PC-3 (cell line): Measurements from ENCODE around the gene KLKB1. TPM values are rescaled to one million over a fixed set of nuclear protein-coding genes. Genes with fewer than 3 reads are reported as not detected.

ENCODE experiments used
- ATAC-seq: fragments of 200-7000 bp; cut with Tn5 transposase; 2 replicates; pipeline ENCODE4 v1.9.1; 2020; ENCODE audit warnings: mild to moderate bottlenecking, moderate library complexity
- BruUV-seq: library from RNA; stranded (reverse); fragments of 400-500 nt; replicated peaks from 2 replicates; lab custom pipeline; 2021; lab: Mats Ljungman, UMichigan
- CTCF ChIA-PET: fragments of 300-600 bp; sonication (Branson Sonifier 250); formaldehyde crosslinking; loops from one replicate; lab custom pipeline; 2022; ENCODE audit warnings: antibody characterized with exemption; lab: Charles Lee
- POLR2A ChIA-PET: fragments of 300-600 bp; sonication (Branson Sonifier 250); formaldehyde crosslinking; loops from one replicate; lab custom pipeline; 2022; ENCODE audit warnings: antibody characterized with exemption; ENCODE audit not compliant: unreplicated experiment; lab: Charles Lee
- DNase-seq: peaks from one replicate; pipeline ENCODE4 v3.0.0-alpha.2; 2015
- H2AFZ ChIP-seq: fragments of 300-600 bp; sonication (generic); 2 replicates; pipeline ENCODE4 v1.6.0; 2016; ENCODE audit warnings: antibody characterized with exemption, low read length
- H3F3A ChIP-seq: fragments of 300-600 bp; sonication (generic); one replicate; pipeline ENCODE4 v1.6.0; 2017; ENCODE audit warnings: antibody characterized with exemption, low read length, control low read depth, mild to moderate bottlenecking; ENCODE audit not compliant: unreplicated experiment
- H3K27ac ChIP-seq: fragments of 300-600 bp; sonication (generic); 2 replicates; pipeline ENCODE4 v1.5.1; 2016; ENCODE audit warnings: mild to moderate bottlenecking, low read length
- H3K27me3 ChIP-seq: fragments of 300-600 bp; sonication (generic); 2 replicates; pipeline ENCODE4 v1.6.1; 2016; ENCODE audit warnings: low read length, mixed read lengths
- H3K36me3 ChIP-seq: fragments of 300-600 bp; sonication (generic); 2 replicates; pipeline ENCODE4 v1.6.1; 2016; ENCODE audit warnings: low read depth, mixed run types, low read length, mixed read lengths
- H3K4me1 ChIP-seq: fragments of 300-600 bp; sonication (generic); 2 replicates; pipeline ENCODE4 v1.5.1; 2016; ENCODE audit warnings: low read length; ENCODE audit not compliant: insufficient read depth
- H3K4me2 ChIP-seq: fragments of 300-600 bp; sonication (generic); 2 replicates; pipeline ENCODE4 v1.6.0; 2016; ENCODE audit warnings: low read length
- H3K4me3 ChIP-seq: fragments of 300-600 bp; sonication (generic); 2 replicates; pipeline ENCODE4 v1.5.1; 2016; ENCODE audit warnings: mild to moderate bottlenecking, low read length, mixed read lengths
- H3K79me2 ChIP-seq: fragments of 300-600 bp; sonication (generic); 2 replicates; pipeline ENCODE4 v1.6.1; 2017; ENCODE audit warnings: low read length, mixed read lengths
- H3K9ac ChIP-seq: fragments of 300-600 bp; sonication (generic); 2 replicates; pipeline ENCODE4 v1.6.0; 2016; ENCODE audit warnings: mild to moderate bottlenecking, low read length
- H3K9me2 ChIP-seq: fragments of 300-600 bp; sonication (generic); replicated peaks from 2 replicates; pipeline ENCODE4 v1.6.1; 2016; ENCODE audit warnings: mixed run types, low read length, mixed read lengths
- H3K9me3 ChIP-seq: fragments of 300-600 bp; sonication (generic); 2 replicates; pipeline ENCODE4 v1.6.1; 2016; ENCODE audit warnings: low read length, mixed read lengths
- H4K20me1 ChIP-seq: fragments of 300-600 bp; sonication (generic); 2 replicates; pipeline ENCODE4 v1.6.1; 2016; ENCODE audit warnings: low read length, mixed read lengths
- EZH2 ChIP-seq: fragments of 300-600 bp; sonication (generic); IDR thresholded peaks from one replicate; pipeline ENCODE4 v1.6.1; 2017; ENCODE audit warnings: antibody characterized with exemption, mild to moderate bottlenecking, low read length; ENCODE audit not compliant: unreplicated experiment
- EZH2phosphoT487 ChIP-seq: fragments of 300-600 bp; sonication (generic); IDR thresholded peaks from 2 replicates; pipeline ENCODE4 v1.6.1; 2018; ENCODE audit warnings: mild to moderate bottlenecking, antibody characterized with exemption, low read length, borderline replicate concordance
- intact Hi-C: fragments of 100-400 bp; cut with micrococcal nuclease; formaldehyde crosslinking; loops from 2 replicates; pipeline ENCODE4 v1.9.0; 2023
- total RNA-seq: library from RNA; depleted of rRNA; stranded (reverse); fragments of >200 nt; gene quantifications from 2 replicates; pipeline ENCODE4 v1.2.3, GENCODE V29; 2014
- TF ChIP-seq, protein P1 (sequence below): fragments of 300-600 bp; sonication (generic); conservative IDR thresholded peaks from 2 replicates; pipeline ENCODE4 v1.5.1; 2017; ENCODE audit warnings: antibody characterized with exemption, low read depth, mild to moderate bottlenecking, low read length

KLKB1 gene
- total RNA-seq, 1 experiment from 2014 or later: not detected

DNA sequence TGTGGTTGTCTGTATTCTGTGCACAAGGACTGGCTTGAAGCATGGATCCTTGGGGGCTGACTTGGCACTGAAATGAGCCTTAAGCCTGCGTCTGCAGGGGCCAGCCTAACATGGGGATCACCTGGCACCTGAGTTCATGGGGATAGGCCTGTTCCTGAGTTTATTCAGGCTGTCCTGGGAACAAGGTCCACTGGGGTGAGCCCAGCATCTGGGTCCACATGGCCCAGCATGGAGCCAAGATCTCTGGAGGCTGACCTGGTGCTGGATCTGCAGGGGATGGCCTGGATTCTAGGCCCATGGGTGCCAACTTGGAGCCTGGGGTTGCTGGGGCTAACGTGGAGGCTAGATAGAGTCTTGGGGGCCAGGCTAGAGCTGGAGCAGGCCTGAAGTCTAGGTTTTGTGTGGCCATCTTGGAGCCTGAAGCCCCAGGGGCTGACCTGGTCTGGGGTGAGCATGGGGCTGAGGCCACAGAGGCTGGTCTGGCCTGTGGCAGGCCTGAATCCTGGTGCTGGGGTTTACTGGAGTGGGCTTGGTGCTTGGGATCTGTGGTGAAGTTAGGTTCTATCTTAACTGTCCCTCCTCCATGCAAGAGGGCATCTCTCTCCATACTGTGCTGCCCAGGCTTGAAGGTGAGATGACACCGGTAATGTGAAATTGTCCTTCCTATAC lies 652 bp upstream of the KLKB1 start:
- DNase-seq (no peak), ATAC-seq (no peak)
- no peaks in the 10 kb centered on the region for H3K36me3 ChIP-seq
- no peaks in the 10 kb centered on the region for H4K20me1 ChIP-seq
- H3F3A ChIP-seq: no peaks in the 10 kb centered on the region
- ChIA-PET POLR2A (no interaction called here), CTCF (no interaction called here)
- no peak overlapping the region for H3K4me2 ChIP-seq
- H3K27ac ChIP-seq: no peak overlapping the region
- intact Hi-C loops: no loop called here
- no peaks in the 10 kb centered on the region for H3K4me1 ChIP-seq
- no peak overlapping the region for H3K4me3 ChIP-seq
- H3K27me3 ChIP-seq: no peaks in the 10 kb centered on the region
- no peak for TF ChIP-seq EZH2phosphoT487
- no peak for TF ChIP-seq EZH2
- TF ChIP-seq, protein P1, sequence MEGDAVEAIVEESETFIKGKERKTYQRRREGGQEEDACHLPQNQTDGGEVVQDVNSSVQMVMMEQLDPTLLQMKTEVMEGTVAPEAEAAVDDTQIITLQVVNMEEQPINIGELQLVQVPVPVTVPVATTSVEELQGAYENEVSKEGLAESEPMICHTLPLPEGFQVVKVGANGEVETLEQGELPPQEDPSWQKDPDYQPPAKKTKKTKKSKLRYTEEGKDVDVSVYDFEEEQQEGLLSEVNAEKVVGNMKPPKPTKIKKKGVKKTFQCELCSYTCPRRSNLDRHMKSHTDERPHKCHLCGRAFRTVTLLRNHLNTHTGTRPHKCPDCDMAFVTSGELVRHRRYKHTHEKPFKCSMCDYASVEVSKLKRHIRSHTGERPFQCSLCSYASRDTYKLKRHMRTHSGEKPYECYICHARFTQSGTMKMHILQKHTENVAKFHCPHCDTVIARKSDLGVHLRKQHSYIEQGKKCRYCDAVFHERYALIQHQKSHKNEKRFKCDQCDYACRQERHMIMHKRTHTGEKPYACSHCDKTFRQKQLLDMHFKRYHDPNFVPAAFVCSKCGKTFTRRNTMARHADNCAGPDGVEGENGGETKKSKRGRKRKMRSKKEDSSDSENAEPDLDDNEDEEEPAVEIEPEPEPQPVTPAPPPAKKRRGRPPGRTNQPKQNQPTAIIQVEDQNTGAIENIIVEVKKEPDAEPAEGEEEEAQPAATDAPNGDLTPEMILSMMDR: no peak
- no peaks in the 10 kb centered on the region for H3K79me2 ChIP-seq
- H3K9ac ChIP-seq: no peak overlapping the region
- BruUV-seq: no TSS peak
- H2AFZ ChIP-seq: no peak overlapping the region
- H3K9me3 ChIP-seq: no peaks in the 10 kb centered on the region
- H3K9me2 ChIP-seq: no peaks in the 10 kb centered on the region

DNA sequence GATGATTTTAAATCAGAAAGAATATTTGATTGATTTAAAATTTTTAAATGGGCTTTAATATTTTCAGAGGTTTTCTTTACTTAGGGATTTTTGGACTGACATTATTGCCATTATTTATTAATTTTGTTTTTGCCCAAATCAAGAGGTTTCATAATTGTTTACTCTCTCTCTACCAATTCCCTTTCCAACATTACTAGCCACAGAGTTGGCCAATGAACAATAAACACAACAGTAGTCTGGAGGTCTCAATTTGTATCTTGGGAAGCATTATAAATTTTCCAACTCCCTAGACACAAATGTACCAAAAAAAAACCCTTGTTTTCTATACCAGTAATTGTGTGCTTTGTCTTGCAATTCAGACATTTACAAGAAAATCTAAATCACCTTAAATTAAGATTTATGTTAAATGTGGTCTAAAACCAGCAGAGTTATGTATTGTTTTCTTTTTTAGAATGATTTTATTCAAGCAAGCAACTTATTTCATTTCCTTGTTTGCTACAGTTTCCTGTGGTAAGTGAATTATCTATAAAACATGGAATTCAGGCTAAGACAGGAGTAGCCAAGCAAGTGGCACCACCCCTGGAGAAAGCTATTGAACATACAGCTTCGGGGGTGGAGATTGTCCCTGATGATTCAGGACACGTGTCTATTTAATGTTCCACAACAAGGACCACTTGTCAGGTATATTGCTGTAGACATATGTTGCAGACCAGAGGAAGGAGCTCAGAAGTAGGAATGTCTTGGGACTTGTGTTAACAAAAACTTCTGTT lies 622 bp downstream of the KLKB1 start:
- Histone ChIP-seq H3K79me2 (no peaks in the 10 kb centered on the region), H3K4me1 (no peaks in the 10 kb centered on the region), H3K27me3 (no peaks in the 10 kb centered on the region), H3F3A (no peaks in the 10 kb centered on the region), H4K20me1 (no peaks in the 10 kb centered on the region), H3K36me3 (no peaks in the 10 kb centered on the region), H3K9me2 (no peaks in the 10 kb centered on the region), H3K9ac (no peak overlapping the region), H2AFZ (no peak overlapping the region), H3K27ac (no peak overlapping the region), H3K4me2 (0 out of 2 replicates have a peak overlapping the region, but pooled peaks have one; percentile 16), H3K9me3 (no peaks in the 10 kb centered on the region), H3K4me3 (no peak overlapping the region)
- TF ChIP-seq EZH2phosphoT487 (no peak), EZH2 (no peak)
- TF ChIP-seq, protein P1: no peak
- intact Hi-C loops: no loop called here
- BruUV-seq: no TSS peak
- ChIA-PET POLR2A (no interaction called here), CTCF (no interaction called here)
- DNase-seq (no peak), ATAC-seq (no peak)

GRCh38 chr4:186228514-186228894 lies 1.2 kb downstream of the KLKB1 start:
- TF ChIP-seq EZH2phosphoT487: no peak
- TF ChIP-seq EZH2: no peak
- TF ChIP-seq, protein P1: no peak
- Histone ChIP-seq H3K9me3 (no peaks in the 10 kb centered on the region), H3K9ac (no peak overlapping the region), H3K9me2 (no peaks in the 10 kb centered on the region), H3K27me3 (no peaks in the 10 kb centered on the region), H3K4me1 (no peaks in the 10 kb centered on the region), H3K79me2 (no peaks in the 10 kb centered on the region), H4K20me1 (no peaks in the 10 kb centered on the region), H3K36me3 (no peaks in the 10 kb centered on the region), H3K27ac (no peak overlapping the region), H3K4me2 (0 out of 2 replicates have a peak overlapping the region, but pooled peaks have one; percentile 16), H2AFZ (no peak overlapping the region), H3F3A (no peaks in the 10 kb centered on the region), H3K4me3 (no peak overlapping the region)
- CTCF ChIA-PET: no interaction called here
- intact Hi-C loops: no loop called here
- POLR2A ChIA-PET: no interaction called here
- DNase-seq (no peak), ATAC-seq (no peak)
- BruUV-seq: no TSS peak
